K562 (cell line): ENCODE measurements around the gene BCL7B. TPM values are rescaled to one million over a fixed set of nuclear protein-coding genes. Genes with fewer than 3 reads are reported as not detected.

Experiments used
- ATAC-seq: fragments of 200-7000 bp; cut with Tn5 transposase; 3 replicates; pipeline ENCODE4 v1.9.1; 2020; ENCODE audit warnings: moderate library complexity
- BruUV-seq: library from RNA; stranded (reverse); fragments of 400-500 nt; replicated peaks from 2 replicates; lab custom pipeline; 2021; lab: Mats Ljungman, UMichigan
- CTCF ChIA-PET: fragments of 300-600 bp; formaldehyde crosslinking; extraction: SDS; loops from one replicate; lab custom pipeline; 2021; ENCODE audit warnings: low intra/inter-chr PET ratio; lab: Yijun Ruan, JAX
- POLR2A ChIA-PET: fragments of 300-600, 350-650 bp; sonication (Branson Sonifier 250); formaldehyde crosslinking; extraction: SDS; loops from one replicate; lab custom pipeline; 2021; ENCODE audit warnings: antibody characterized with exemption, inconsistent platforms; lab: Yijun Ruan, JAX
- DNase-seq, 4 experiments: peaks; one replicate each; pipeline versions ENCODE4 v3.0.0 to v3.0.0-alpha.2; 2011 to 2018; ENCODE audit warnings: low spot score in 3 of 4, mixed read lengths in 3 of 4; ENCODE audit errors: extremely low read depth in 1 of 4
- FAIRE-seq: peaks from 2 replicates; lab custom pipeline; 2011; peaks lifted over from hg19 to GRCh38; lab: Jason Lieb, UNC
- H2AFZ ChIP-seq: 2 replicates; pipeline ENCODE4 v1.6.0; 2011; ENCODE audit warnings: low read depth, low read length, control low read depth, inconsistent platforms
- H3K27ac ChIP-seq: fragments of 200-600 bp; 3 replicates; pipeline ENCODE4 v1.8.0; 2011; ENCODE audit warnings: low read depth, mild to moderate bottlenecking, control low read depth, inconsistent platforms, low read length, moderate library complexity, mixed read lengths; ENCODE audit errors: extremely low read depth
- H3K27me3 ChIP-seq, 2 experiments: fragments of 300-600 bp in 1 of 2; 2 replicates in 1 of 2; 3 replicates in 1 of 2; pipeline versions ENCODE4 v1.6.0 to v1.8.0; 2011; ENCODE audit warnings: inconsistent platforms in 2 of 2, low read length in 2 of 2, mild to moderate bottlenecking in 1 of 2, mixed read lengths in 1 of 2, moderate library complexity in 1 of 2; ENCODE audit not compliant: control insufficient read depth in 2 of 2, insufficient read depth in 2 of 2
- H3K36me3 ChIP-seq: fragments of 300-600 bp; 3 replicates; pipeline ENCODE4 v1.8.0; 2011; ENCODE audit warnings: mild to moderate bottlenecking, low read length, inconsistent platforms; ENCODE audit not compliant: control insufficient read depth, insufficient read depth
- H3K4me1 ChIP-seq, 2 experiments: fragments of 200-600 bp in 1 of 2; replicated peaks in 1 of 2; 2 replicates in 1 of 2; 3 replicates in 1 of 2; pipeline versions ENCODE4 v1.5.1 to v1.8.0; 2011; ENCODE audit warnings: inconsistent platforms in 2 of 2, low read length in 2 of 2, mild to moderate bottlenecking in 1 of 2, mixed read lengths in 1 of 2, moderate library complexity in 1 of 2; ENCODE audit not compliant: control insufficient read depth in 2 of 2, insufficient read depth in 2 of 2
- H3K4me2 ChIP-seq: 2 replicates; pipeline ENCODE4 v1.6.1; 2011; ENCODE audit warnings: low read length, control low read depth, inconsistent platforms, mixed read lengths; ENCODE audit not compliant: insufficient read depth
- H3K4me3 ChIP-seq: fragments of 200-600 bp; sonication (generic), shearing (Covaris generic); 2 replicates; pipeline ENCODE4 v1.5.1; 2016; ENCODE audit warnings: control low read depth, inconsistent platforms
- H3K79me2 ChIP-seq: fragments of 200-600 bp; 3 replicates; pipeline ENCODE4 v1.8.0; 2011; ENCODE audit warnings: low read length, inconsistent platforms; ENCODE audit not compliant: control insufficient read depth, insufficient read depth
- H3K9ac ChIP-seq, 2 experiments: 2 replicates each; pipeline versions ENCODE4 v1.6.0 to v1.6.1; 2011; ENCODE audit warnings: low read depth in 2 of 2, low read length in 2 of 2, control low read depth in 1 of 2, inconsistent platforms in 1 of 2, mild to moderate bottlenecking in 1 of 2, mixed read lengths in 1 of 2; ENCODE audit not compliant: insufficient read depth in 1 of 2
- H3K9me1 ChIP-seq: one replicate; pipeline ENCODE4 v1.6.0; 2011; ENCODE audit warnings: inconsistent platforms, mild to moderate bottlenecking, low read length, moderate library complexity; ENCODE audit not compliant: control insufficient read depth, insufficient read depth
- H3K9me3 ChIP-seq: replicated peaks from 2 replicates; pipeline ENCODE4 v1.5.1; 2011; ENCODE audit warnings: low read depth, low read length, inconsistent platforms; ENCODE audit not compliant: control insufficient read depth, insufficient read depth
- H4K20me1 ChIP-seq: replicated peaks from 2 replicates; pipeline ENCODE4 v1.6.1; 2011; ENCODE audit warnings: low read length, inconsistent platforms, mixed read lengths; ENCODE audit not compliant: control insufficient read depth, insufficient read depth
- CEBPB ChIP-seq: fragments of 450-650 bp; IDR thresholded peaks from 2 replicates; pipeline ENCODE4 v1.6.1; 2016; ENCODE audit warnings: missing genetic modification characterization, missing compliant biosample characterization
- HEY1 ChIP-seq: fragments of 250-450 bp; sonication (Bioruptor Pico); IDR thresholded peaks from 2 replicates; pipeline ENCODE4 v1.5.0; 2020; ENCODE audit warnings: mild to moderate bottlenecking, moderate library complexity, borderline replicate concordance
- NRF1 ChIP-seq, 2 experiments: fragments of 450-650 bp; IDR thresholded peaks in 1 of 2; conservative IDR thresholded peaks in 1 of 2; 2 replicates each; pipeline ENCODE4 v1.6.1; 2014; ENCODE audit warnings: mild to moderate bottlenecking in 2 of 2
- TRIM24 ChIP-seq, 2 experiments: fragments of 450-650 bp; IDR thresholded peaks; 2 replicates each; pipeline ENCODE4 v1.6.1; 2016
- ZNF121 ChIP-seq: sonication (generic); formaldehyde crosslinking; conservative IDR thresholded peaks from 2 replicates; pipeline ENCODE4 v1.8.0; 2022; ENCODE audit warnings: missing genetic modification reagents
- WGBS: fragments of 100-300 bp; shearing (Covaris generic); methylation state at CpG from one replicate; pipeline ENCODE4 v1.1.6; 2016; ENCODE audit warnings: low coverage, mixed read lengths; ENCODE audit not compliant: insufficient coverage; ENCODE audit errors: missing lambda C conversion rate; 5-methylcytosine and 5-hydroxymethylcytosine counted together
- in situ Hi-C: fragments of 300-500 bp; cut with MboI; formaldehyde crosslinking; loops from 4 replicates; pipeline ENCODE4 v1.15.0; 2018; ENCODE audit warnings: inconsistent platforms, mixed read lengths
- intact Hi-C: fragments of 100-400 bp; cut with micrococcal nuclease; formaldehyde crosslinking; loops from 2 replicates; pipeline ENCODE4 v1.14.2; 2022
- polyA plus RNA-seq, 8 experiments: library from polyadenylated mRNA; depleted of rRNA in 4 of 8; stranded (reverse) in 5 of 8; unstranded in 3 of 8; fragments of >200 nt; fragmentation: Nextera tagmentation in 2 of 8; fragmentation: Illumina TruSeq in 1 of 8; extraction: Ambion mirVana in 2 of 8; extraction: Trizol in 1 of 8; gene quantifications; 2 replicates each; pipeline versions ENCODE4 v1.2.1 to v1.2.3, GENCODE V29; 2011 to 2014; ENCODE audit warnings: inconsistent platforms in 1 of 8, missing spikeins in 1 of 8
- total RNA-seq, 7 experiments: library from RNA; depleted of rRNA in 6 of 7; stranded (reverse); fragments of >200 nt in 6 of 7; fragmentation: Illumina TruSeq in 2 of 7; extraction: Trizol in 2 of 7; gene quantifications; 2 replicates each; pipeline versions ENCODE4 v1.2.1 to v1.2.3, GENCODE V29; 2011 to 2021; ENCODE audit warnings: low replicate concordance in 1 of 7

The BCL7B gene
- total and polyA plus RNA-seq, 9 of the 15 experiments (the other 6 are each of a cell fraction or from before 2014, with no cell fraction given): 10.0 to 73.2 (median 32.9) TPM

- no peak overlapping the region for H3K27ac ChIP-seq
- TF ChIP-seq CEBPB (tag): peak; percentile 85
- no peak for TF ChIP-seq NRF1 (conservative IDR thresholded peaks at IDR 0.05 in 1 of 2, IDR thresholded peaks at IDR 0.05 in 1 of 2)
- no peak for TF ChIP-seq HEY1 (CRISPR knock-in tag)
- TF ChIP-seq TRIM24 (IDR thresholded peaks at IDR 0.05): peak; percentile 77 to 79; a peak in 3 of 4 replicates
- TF ChIP-seq ZNF121 (CRISPR knock-in tag): peak; percentile 83
- CTCF ChIA-PET: interaction anchor here (0.6 kb wide), 1 partner anchor 115 kb away, joined by 3 read pairs; no protein-coding TSS in a partner anchor
- peaks cover 27% of the 10 kb centered on the region for H4K20me1 ChIP-seq
- ATAC-seq: no peak
- in situ Hi-C loops: no loop called here
- H3K9ac ChIP-seq: no peak overlapping the region
- no peak overlapping the region for H3K4me3 ChIP-seq
- FAIRE-seq: no peak
- H3K79me2 ChIP-seq: peaks cover 94% of the 10 kb centered on the region
- no peak overlapping the region for H3K4me2 ChIP-seq
- WGBS: 83% methylated on average over 6 of the region's 6 CpGs
- peaks cover 9% of the 10 kb centered on the region in 2 experiments; a peak in 4 of 5 replicates for H3K4me1 ChIP-seq
- POLR2A ChIA-PET: interaction anchor here (0.5 to 1.1 kb wide), 4 partner anchors 9 to 23 kb away, joined by 3 to 4 read pairs (median 3); no protein-coding TSS in a partner anchor
- peaks cover 79% of the 10 kb centered on the region for H3K36me3 ChIP-seq
- H3K9me3 ChIP-seq: no peaks in the 10 kb centered on the region
- no peaks in the 10 kb centered on the region for H3K27me3 ChIP-seq
- intact Hi-C loops: no loop called here
- peaks cover 3% of the 10 kb centered on the region for H3K9me1 ChIP-seq
- no TSS peak for BruUV-seq
- DNase-seq: peak in 1 of 4 experiments; percentile 7
- H2AFZ ChIP-seq: no peak overlapping the region
Observed at GRCh38 chr7:73517241-73517995, 40.1 kb downstream of the BCL7B start.
